NCI-H1417 treated with DMSO at 0.1 percent for 48 hours (cell line): ENCODE results near the gene COQ10A.
A peak's percentile ranks its signal among the peaks of the same experiment; 100 is the strongest.
"Not testable (repeated sequence)": the region's sequence is repeated elsewhere in the genome, so short reads cannot be mapped to it uniquely, and the experiment has no call there.

Experiments used
- DNase-seq: peaks from one replicate; lab custom pipeline; 2025; lab: John Stamatoyannopoulos, UW

COQ10A gene

DNA sequence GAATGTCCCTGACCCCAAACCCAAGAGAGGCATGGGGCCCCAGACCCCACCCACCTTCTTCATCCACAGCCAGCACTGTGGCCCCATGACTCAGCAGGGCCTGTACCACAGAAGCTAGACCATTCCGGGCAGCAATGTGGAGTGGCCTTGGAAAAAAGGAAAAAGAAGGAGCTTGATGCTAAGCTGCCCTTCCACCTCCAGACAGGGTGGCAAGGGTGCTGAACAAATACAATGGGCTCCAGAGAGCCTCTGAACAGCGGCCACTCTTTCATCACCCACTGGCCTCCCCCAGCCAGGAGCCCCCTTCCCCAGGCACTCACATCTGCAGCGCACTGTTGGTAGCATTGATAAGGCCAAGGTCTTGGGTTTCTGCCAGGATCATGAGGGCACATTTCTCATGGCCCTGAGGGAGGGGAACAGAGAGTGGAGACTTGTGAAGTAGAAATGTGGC lies 23.0 kb upstream of the COQ10A start:
- no peak for DNase-seq

DNA sequence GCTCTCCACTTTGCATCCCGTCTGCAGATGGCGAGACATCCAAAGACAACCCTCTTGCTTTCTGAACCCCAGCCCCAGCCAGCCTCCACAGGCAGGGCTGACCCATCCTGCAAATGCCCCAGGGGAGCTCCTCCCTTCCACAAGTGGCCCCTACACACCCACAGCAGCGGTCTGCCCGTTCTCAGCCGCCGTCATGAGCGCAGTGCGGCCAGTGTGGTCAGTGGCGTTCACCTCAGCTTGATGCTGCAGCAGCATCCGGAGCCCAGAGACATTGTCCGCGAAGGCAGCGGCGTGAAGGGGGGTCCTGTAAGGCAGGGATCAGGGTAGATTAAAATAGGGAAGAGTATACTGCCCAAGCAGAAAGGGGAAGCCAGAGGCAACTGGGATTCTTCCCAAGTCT lies 22.2 kb upstream of the COQ10A start:
- no peak for DNase-seq

DNA sequence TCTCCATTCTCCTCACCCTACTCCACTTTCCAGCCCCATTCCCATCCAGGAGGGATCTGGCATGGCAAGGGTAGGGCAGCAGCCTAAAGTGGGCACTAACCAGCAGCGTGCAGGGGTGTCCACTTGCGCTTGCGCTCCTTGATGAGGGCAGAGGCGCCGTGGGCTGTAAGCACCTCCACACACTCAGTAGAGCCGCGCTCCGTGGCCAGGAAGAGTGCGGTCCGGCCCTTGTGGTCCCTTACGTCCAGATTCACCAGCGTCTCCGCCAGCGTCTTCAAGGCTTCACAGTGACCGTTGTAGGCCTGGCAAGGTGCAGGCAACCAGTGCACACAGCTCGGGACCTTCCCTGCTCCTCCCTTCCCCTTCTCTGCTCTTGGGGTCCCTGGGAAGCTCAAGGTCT lies 18.8 kb upstream of the COQ10A start:
- no peak for DNase-seq

DNA sequence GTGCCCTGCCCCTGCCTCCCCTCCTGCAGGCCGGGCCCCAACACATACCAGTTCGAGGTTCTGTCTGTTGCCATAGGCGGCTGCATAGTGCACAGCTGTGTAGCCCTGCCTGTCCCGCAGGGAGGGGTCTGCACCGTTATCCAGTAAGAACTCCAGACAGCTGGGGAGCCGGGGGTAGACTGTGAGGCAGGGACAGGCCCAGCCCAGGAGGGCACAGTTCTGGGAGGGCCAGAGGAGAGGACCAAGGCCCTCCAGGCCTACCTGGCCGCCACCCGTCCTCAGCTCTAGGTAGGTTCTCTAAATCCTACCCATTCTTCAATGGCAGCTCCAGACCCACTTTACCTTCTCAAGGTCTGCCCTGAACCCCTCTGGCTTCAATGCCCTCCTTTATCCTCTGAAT lies 18.0 kb upstream of the COQ10A start:
- no peak for DNase-seq

DNA sequence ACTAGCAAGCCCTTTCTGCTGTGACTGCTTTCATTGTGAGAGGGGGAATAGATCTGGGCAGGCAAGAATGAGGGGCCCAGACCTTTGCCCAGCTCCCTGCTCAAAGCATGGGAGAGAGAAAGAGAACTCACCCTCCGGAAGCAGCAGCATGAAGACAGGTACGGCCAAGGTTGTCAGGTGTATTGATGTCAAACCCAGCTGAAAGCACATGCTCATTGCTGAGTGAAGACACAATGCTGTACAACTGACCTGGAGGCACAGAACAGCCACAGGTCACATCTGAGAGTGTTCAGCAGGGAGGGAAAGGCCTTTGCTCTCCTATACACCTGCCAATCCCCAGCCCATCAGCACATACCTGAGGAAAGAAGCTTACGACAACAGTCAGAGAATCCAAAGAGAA lies 14.1 kb upstream of the COQ10A start:
- DNase-seq: no peak

DNA sequence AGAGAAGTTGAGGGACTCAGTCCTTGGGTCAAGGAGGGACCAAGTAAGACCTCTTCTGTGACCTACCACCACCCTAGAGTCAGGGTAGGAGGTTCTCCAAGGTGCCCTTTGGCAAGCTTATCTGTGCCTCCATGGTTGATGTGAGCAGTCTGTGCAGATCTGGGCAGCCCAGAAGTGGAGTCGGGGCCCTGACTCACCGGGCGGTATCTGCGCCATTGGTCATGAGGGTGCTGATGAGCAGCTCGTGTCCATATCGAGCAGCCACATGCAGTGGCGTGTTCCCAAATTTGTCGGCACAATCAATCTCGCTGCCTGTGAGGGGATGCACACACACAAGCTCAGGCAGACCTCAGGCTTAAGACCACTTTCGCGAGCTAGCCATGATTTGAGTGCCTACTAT lies 13.7 kb upstream of the COQ10A start:
- DNase-seq: no peak

DNA sequence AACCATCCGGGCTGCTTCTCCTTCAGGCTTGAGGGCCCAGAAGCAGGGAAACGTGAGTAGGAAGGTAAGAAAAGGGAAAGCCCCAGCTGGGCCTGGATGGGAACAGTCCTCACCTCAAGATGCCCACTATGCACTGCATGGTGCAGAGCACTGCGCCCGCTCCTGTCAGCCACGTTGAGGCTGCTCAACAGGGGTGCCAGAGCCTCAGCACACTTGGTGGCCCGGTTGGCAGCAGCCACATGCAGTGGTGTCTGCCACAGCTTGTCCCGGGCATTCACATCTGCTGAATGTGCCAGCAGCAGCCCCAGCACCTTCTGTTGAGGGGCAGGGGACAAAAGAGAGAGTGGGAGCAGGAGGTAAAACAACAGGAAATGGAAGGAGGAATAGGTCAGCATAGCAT lies 11.1 kb upstream of the COQ10A start:
- no peak for DNase-seq

DNA sequence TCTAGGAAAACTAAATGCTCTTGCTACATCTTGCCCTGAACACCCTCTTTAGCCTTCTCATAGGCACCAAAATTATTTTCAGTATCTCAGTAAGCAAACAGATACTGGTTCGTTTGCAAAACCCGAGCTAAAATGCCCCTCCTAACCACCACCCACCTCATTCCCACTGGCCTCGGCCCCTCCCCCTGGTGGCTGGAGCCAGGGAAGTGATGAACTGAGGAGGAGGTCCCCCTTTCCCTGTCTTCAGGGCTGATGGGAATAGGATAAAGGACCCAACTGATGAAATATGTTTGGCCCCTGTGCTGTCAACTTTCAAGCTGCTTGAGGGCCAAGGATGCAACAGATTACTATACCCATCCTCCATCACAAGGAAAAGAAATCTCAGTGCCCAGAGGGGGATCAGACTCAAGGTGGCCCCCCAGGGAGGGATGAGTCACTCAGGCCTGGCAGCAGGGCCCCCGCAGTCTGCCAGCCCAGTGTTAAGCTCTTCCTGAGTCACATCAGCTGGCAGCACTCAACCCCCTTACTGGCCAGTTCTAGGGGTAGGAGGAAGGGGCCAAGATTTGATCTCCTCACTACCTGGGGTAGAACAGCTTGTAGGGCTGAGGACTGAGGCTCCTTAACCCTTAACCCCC lies 10.3 kb upstream of the COQ10A start:
- no peak for DNase-seq

DNA sequence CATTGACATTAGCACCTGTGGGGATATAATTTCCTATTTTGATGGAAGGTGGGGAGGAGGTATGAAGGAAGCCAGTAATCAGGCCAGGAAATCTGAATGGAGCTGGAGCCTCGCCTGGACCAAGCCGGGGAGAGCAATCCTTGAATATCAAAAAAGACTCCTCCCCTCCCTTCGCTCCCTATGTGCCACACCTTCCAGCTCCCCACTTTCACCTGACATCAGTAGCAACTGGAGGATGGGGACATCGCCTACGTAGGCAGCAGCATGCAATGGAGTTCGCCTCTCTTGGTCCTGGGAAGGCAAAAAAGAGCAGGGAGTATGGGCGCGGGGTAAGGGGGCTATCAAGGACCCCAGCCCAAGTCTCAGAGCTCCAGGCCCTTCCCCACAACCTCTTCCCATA lies 9.7 kb upstream of the COQ10A start:
- DNase-seq: no peak

DNA sequence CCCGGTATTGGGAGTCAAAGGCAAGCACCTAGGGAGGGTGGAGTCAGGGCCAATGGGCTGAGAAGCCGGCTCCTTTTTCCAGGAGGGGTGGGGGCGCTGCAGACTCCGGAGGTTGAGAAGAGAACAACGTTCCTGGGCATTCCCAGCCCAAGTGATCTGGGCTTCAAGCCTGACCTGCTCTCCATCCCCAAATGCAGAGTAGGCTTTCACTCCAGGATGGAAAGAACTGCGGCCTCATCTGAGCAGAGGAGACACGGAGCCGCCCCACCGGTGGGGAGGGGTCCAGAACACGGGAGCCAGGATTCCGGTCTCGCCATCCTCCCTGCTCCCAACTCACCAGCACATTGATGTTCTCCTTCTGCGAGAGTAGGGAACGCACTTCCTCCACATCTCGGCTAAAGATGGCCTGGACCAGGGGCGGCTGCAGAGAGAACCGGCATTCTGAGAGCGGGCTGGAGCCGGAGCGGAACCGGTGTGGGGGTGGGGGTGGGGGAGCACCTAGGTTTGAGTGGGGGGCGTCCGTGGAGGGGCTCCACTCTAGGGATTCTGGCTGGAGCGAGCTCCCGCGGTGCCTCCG lies 9.2 kb upstream of the COQ10A start:
- no peak for DNase-seq

DNA sequence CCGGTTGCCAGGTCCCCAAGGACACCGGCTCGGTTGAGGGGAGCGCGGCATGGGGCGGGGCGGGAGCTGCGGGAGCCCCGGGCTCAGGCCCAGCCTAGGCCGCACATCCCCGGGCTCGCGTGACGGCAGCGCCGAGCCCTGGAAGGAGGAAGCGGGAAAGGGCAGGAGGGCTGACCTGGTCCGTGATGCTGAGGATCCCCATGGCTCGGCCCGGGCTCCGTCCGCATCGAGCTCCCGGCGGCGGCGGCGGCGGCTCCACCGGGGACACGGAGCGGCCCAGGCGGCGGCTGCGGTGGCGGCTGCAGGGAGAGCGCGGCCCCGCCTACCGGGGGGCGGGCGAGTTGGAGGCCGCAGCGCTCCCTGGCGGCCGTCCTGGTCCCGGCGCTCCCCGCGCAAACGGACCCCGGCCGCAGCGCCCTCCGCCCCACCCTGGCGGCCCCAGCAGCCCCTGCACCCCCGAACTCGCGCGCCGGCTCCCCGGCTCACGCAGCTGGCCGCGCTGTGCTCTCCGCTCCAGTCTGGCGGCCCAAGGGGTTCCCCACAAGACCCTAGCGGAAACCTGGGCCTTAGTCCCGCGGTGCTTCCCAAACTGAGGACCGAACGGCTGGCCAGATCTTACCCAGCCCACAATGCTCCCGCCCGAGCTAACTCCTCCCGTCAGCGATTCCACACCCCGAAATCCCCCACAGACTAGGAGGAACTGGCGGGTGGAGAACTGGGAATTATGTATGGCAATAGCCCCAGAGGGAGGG lies 8.5 kb upstream of the COQ10A start, which contains the start of gene ANKRD52:
TSS of gene ANKRD52 (minus strand) at position 317 of the 752 bp plus-strand sequence. CDS start at position 202, 115 bp downstream.
- peak; percentile 24 for DNase-seq

DNA sequence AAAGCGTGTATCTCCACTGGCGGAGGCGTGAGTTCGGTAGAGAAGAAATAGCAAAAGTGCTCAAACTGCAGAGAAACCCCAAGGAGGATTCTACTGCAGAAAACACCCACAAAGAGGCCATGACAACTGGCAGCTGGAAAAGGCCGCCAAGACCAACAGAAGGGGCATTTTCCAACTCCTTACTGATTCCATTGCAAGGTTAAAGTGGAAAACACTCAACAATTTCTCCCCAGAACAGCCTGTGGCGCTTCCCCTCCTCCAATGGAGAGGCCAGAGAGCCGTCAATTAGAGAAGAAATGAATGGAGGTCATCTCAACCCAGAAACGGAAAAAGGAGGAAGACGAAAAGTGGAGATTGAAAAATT lies 7.9 kb upstream of the COQ10A start:
- DNase-seq: no peak

DNA sequence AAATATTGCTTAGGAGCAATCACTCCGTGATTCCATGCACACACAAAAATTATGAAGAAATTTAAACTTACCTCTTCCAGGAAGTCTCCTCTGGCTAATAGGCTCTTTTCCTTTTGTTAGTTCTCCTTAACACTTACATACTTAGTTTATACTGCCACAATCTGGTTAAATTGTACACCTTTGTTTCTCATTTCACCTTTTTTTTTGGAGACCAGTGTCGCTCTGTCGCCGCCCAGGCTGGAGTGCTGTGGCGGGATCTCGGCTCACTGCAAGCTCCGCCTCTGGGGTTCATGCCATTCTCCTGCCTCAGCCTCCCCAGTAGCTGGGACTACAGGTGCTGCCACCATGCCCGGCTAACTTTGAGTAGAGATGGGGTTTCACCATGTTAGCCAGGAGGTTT lies 6.4 kb upstream of the COQ10A start:
- no peak for DNase-seq

DNA sequence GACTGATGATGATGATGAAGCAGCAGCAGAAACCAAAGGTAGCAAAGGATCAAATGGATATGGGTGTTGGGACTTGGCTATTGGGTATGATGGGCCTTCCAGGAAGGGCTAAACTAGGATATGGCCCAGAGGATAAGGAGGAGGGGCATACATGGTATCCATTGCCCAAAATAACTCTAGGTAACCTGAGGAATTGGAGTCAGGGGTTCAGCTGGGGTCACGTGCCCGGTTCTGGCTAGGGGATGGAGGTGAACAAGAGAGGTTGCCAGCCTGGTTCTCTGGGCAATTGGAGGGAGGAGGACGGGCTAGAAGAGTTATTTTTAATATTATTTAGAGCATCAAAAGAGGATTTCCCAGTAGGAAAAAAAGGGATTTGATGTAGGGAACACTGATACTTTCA lies 5.8 kb upstream of the COQ10A start:
- no peak for DNase-seq

DNA sequence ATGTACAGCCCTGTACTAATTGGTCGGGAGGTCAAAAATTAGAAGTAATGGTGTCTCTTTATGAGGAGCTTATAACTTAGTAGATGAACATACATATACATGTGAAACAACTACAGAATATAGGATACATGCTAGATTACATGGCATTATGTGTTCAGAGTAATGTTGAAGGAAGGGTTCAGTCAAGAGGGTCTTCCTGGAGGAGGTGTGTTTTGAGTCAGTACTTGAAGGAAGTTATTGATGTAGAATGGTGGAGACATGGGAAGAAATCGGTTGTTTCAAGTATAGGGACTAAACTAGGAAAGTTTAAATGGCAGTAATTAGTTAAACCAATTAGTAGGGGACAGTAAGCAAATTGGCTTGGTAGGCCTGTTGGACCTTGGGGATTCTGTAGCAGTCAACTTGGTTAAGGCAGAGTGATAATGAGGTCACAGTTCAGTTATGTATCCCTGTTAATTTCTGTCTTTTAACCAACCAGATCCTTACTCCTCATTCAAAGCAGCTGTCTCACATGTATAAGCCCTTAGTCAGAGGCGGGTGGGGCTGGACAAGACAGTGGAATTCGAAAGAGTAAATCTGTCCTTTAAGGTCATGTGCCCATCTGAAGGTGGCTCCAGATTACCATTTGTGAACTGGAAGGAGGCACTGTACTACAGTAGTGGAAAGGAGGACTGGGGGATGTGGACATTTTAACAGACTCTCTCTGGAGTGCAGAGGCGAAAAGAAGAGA lies 5.1 kb upstream of the COQ10A start:
- DNase-seq: no peak

DNA sequence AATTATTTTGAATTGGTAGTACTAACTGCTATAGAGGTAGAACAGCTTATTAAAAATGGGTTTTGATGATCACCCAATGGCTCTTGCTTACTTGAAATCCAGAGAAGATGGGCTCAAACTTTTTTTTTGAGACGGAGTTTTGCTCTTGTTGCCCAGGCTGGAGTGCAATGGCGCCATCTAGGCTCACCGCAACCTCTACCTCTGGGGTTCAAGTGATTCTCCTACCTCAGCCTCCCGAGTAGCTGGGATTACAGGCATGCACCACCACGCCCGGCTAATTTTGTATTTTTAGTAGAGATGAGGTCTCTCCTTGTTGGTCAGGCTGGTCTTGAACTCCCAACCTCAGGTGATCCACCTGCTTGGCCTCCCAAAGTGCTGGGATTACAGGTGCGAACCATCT lies 3.8 kb upstream of the COQ10A start:
- not testable (repeated sequence) for DNase-seq

DNA sequence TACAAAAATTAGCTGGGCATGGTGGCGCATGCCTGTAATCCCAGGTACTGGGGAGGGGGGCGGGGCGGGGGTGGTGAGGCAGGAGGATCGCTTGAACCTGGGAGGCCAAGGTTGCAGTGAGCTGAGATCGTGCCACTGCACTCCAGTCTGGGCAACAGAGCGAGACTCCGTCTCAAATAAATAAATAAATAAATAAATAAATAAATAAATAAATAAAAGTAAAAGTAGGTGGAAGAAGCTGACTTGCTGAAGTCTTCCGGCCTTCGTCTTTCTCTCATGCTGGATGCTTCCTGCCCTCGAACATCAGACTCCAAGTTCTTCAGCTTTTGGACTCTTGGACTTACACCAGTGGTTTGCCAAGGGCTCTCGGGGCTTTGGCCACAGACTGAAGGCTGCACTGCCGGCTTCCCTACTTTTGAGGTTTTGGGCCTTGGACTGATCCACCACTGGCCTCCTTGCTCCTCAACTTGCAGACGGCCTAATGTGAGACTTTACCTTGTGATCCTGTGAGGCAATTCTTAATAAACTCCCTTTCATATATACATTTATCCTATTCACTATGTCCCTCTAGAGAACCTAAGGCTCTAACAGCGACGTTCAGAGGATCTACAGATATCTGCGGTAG lies 562 bp upstream of the COQ10A start:
- not testable (repeated sequence) for DNase-seq

DNA sequence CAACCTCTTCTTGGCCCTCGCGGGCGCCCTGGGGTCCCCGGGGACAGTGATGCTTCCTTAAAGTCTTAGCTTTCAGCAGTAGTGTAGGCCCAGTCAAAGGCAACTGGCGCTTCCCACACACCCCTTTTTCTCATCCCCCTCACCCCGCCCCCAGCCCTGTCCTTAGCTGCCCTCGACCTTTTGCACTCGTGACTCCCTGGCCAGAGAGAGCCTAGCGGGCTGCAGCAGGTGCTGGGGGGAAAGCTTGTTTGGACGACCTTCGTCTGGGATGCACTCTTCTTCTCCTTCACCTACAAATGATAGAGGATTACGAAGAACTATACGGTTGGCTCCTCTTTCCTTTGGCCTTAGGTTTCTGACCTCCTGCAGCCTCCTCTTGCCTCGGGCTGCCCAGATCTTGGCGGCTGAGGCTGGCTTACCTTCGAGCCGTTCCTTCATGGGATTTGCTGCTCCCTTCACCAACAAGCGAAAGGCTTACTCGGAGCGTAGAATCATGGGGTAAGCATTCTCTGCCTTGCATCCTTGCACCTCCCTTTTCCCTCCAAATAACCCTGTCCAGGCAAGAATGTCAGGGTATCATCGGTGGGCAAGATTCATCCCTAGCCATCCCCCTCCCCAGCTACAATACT lies 815 bp downstream of the COQ10A start:
- DNase-seq: no peak

DNA sequence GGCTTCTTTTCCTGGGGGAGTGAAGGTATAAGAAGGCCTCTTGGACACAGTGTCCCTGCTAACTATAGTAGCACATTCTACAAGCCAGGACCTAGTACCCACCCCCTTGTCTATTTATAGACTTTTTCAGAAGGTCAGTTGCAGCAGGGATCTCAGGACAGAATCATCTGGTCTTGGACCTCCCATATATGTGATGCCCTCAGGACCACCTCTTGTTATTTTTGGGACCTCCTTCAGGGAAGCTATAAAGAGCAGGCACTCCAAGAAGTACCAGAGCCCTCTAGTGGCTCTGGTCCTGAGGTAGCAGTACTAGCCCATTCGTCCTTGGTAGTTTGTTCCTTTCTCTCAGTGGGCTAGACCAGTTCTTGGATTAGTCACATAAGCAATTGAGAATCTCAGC lies 4.3 kb downstream of the COQ10A start:
- no peak for DNase-seq

DNA sequence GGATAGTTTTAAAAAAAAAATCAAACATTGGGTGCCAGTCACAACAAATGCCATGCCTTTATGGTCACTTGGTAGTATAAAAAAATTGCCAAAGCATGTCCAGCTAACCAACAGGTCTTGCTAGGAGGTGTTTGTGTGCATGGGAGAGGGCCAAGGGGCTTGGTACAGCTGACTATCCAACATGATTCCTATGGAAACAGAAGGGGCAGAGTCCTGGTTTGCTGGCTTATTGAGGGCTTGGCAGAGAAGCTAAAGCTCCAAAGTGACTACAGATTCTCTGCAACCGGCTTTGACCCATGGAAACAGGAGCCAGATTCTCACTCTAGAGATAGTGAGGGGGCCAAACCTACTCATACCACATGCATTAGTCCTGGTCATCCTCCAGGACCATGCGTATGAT lies 5.7 kb downstream of the COQ10A start:
- DNase-seq: not testable (repeated sequence)

DNA sequence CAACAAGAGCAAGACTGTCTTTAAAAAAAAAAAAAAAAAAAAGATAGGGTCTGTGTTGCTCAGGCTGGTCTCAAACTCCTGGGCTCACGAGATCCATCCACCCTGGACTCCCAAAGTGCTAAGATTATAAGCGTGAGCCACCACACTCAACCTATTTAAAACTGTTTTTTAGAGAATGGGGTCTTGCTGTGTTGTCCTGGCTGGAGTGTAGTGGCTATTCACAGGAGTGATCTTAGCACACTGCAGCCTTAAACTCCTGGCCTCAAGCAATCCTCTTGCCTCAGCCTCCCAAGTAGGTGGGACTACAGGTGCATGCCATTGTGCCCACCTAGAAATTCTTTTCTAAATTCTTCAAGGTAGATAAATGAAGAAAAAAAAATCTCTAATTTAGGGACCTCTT lies 7.6 kb downstream of the COQ10A start:
- DNase-seq: no peak

DNA sequence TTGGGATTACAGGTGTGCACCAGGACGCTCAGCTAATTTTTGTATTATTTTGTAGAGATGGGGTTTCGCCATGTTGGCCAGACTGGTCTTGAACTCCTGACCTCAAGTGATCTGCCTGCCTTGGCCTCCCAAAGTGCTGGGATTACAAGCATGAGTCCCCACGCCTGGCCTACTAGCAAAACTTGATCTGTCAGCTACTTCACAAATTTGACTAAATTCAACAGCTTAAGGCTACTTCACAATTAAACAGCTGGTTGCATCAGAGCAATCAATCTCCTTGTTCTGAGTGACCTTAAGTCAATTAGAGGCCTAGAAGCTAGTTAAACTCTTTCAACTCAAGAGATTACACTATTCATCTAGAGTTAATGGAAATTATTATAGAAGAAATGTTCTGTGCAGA lies 12.2 kb downstream of the COQ10A start:
- DNase-seq: no peak
